ENCODE data around the gene FRAS1. TPM values are rescaled to one million over a fixed set of nuclear protein-coding genes. Genes with fewer than 3 reads are reported as not detected.

FRAS1 gene
- total RNA-seq, 2 experiments from 2014 or later, result not detected

GRCh38 chr4:78309352-78309751, 252.2 kb downstream of the FRAS1 start:
- intact Hi-C loops (cut with DNase I, micrococcal nuclease), result no loop called here
- H3K27ac ChIP-seq (ENCODE audit: low read depth in 1 of 2, low read length in 2 of 2), result no peak overlapping the region
- no peaks in the 10 kb centered on the region for H3K4me1 Mint-ChIP-seq (ENCODE audit: low read depth)
- CTCF ChIA-PET, result no interaction called here
- ATAC-seq (ENCODE audit: poor library complexity), result no peak
- POLR2A ChIA-PET, result no interaction called here
- H3K36me3 ChIP-seq (ENCODE audit: insufficient read depth, low read length), result no peaks in the 10 kb centered on the region
- H3K4me3 Mint-ChIP-seq, result no peak overlapping the region
- no peak for TF ChIP-seq CTCF (IDR thresholded peaks at IDR 0.05)
- no peak overlapping the region for H3K4me3 ChIP-seq (ENCODE audit: low read length)
- no peaks in the 10 kb centered on the region for H3K9me3 Mint-ChIP-seq
- peaks cover 12% of the 10 kb centered on the region for H3K27me3 Mint-ChIP-seq
- H3K4me1 ChIP-seq (ENCODE audit: insufficient read depth, low read length), result no peaks in the 10 kb centered on the region
- no peaks in the 10 kb centered on the region for H3K36me3 Mint-ChIP-seq (ENCODE audit: low read depth)
- peaks cover 0 to 7% of the 10 kb centered on the region in 2 experiments for H3K9me3 ChIP-seq (ENCODE audit: control insufficient read depth in 1 of 2, insufficient read depth in 1 of 2, low read length in 2 of 2)
- H3K27ac Mint-ChIP-seq, result no peak overlapping the region
- no peak for DNase-seq
- peaks cover 0 to 3% of the 10 kb centered on the region in 2 experiments for H3K27me3 ChIP-seq (ENCODE audit: control insufficient read depth in 1 of 2, insufficient read depth in 2 of 2, low read length in 2 of 2)

- no peaks in the 10 kb centered on the region for H3K36me3 Mint-ChIP-seq (ENCODE audit: low read depth)
- peaks cover 14% of the 10 kb centered on the region for H3K27me3 Mint-ChIP-seq
- no peak overlapping the region for H3K27ac Mint-ChIP-seq
- H3K4me1 Mint-ChIP-seq (ENCODE audit: low read depth), result no peaks in the 10 kb centered on the region
- Histone ChIP-seq H3K4me1 (ENCODE audit: insufficient read depth, low read length) (no peaks in the 10 kb centered on the region), H3K4me3 (ENCODE audit: low read length) (no peak overlapping the region), H3K36me3 (ENCODE audit: insufficient read depth, low read length) (no peaks in the 10 kb centered on the region), H3K27me3 (ENCODE audit: control insufficient read depth in 1 of 2, insufficient read depth in 2 of 2, low read length in 2 of 2) (peaks cover 0 to 3% of the 10 kb centered on the region in 2 experiments), H3K27ac (ENCODE audit: low read depth in 1 of 2, low read length in 2 of 2) (no peak overlapping the region), H3K9me3 (ENCODE audit: control insufficient read depth in 1 of 2, insufficient read depth in 1 of 2, low read length in 2 of 2) (peaks cover 0 to 7% of the 10 kb centered on the region in 2 experiments)
- no peak for DNase-seq
- ChIA-PET POLR2A (no interaction called here), CTCF (no interaction called here)
- no peaks in the 10 kb centered on the region for H3K9me3 Mint-ChIP-seq
- no peak overlapping the region for H3K4me3 Mint-ChIP-seq
- intact Hi-C loops (cut with DNase I, micrococcal nuclease), result no loop called here
- no peak for TF ChIP-seq CTCF (IDR thresholded peaks at IDR 0.05)
- no peak for ATAC-seq (ENCODE audit: poor library complexity)
Measured at GRCh38 chr4:78310007-78310739, 253.1 kb downstream of the FRAS1 start.

GRCh38 chr4:78310740-78311115, 253.6 kb downstream of the FRAS1 start:
- H3K9me3 Mint-ChIP-seq, result no peaks in the 10 kb centered on the region
- TF ChIP-seq CTCF (IDR thresholded peaks at IDR 0.05), result no peak
- CTCF ChIA-PET, result no interaction called here
- Histone ChIP-seq H3K4me1 (ENCODE audit: insufficient read depth, low read length) (no peaks in the 10 kb centered on the region), H3K36me3 (ENCODE audit: insufficient read depth, low read length) (no peaks in the 10 kb centered on the region), H3K27ac (ENCODE audit: low read depth in 1 of 2, low read length in 2 of 2) (no peak overlapping the region), H3K27me3 (ENCODE audit: control insufficient read depth in 1 of 2, insufficient read depth in 2 of 2, low read length in 2 of 2) (peaks cover 0 to 3% of the 10 kb centered on the region in 2 experiments), H3K9me3 (ENCODE audit: control insufficient read depth in 1 of 2, insufficient read depth in 1 of 2, low read length in 2 of 2) (peaks cover 0 to 7% of the 10 kb centered on the region in 2 experiments), H3K4me3 (ENCODE audit: low read length) (no peak overlapping the region)
- H3K27ac Mint-ChIP-seq, result no peak overlapping the region
- POLR2A ChIA-PET, result no interaction called here
- no peak overlapping the region for H3K4me3 Mint-ChIP-seq
- no peaks in the 10 kb centered on the region for H3K4me1 Mint-ChIP-seq (ENCODE audit: low read depth)
- intact Hi-C loops (cut with DNase I, micrococcal nuclease), result no loop called here
- ATAC-seq (ENCODE audit: poor library complexity), result no peak
- H3K27me3 Mint-ChIP-seq, result peaks cover 14% of the 10 kb centered on the region
- DNase-seq, result no peak
- no peaks in the 10 kb centered on the region for H3K36me3 Mint-ChIP-seq (ENCODE audit: low read depth)

Data from CD4-positive, alpha-beta T cell (primary cell).